HG03457 (cell line): ENCODE data around the gene SNX8.

Source experiments
- ATAC-seq: cut with Tn5 transposase; IDR thresholded peaks from one replicate; pipeline ENCODE4 v1.9.1; 2021; ENCODE audit warnings: moderate number of reproducible peaks; ENCODE audit not compliant: unreplicated experiment

SNX8 gene

DNA sequence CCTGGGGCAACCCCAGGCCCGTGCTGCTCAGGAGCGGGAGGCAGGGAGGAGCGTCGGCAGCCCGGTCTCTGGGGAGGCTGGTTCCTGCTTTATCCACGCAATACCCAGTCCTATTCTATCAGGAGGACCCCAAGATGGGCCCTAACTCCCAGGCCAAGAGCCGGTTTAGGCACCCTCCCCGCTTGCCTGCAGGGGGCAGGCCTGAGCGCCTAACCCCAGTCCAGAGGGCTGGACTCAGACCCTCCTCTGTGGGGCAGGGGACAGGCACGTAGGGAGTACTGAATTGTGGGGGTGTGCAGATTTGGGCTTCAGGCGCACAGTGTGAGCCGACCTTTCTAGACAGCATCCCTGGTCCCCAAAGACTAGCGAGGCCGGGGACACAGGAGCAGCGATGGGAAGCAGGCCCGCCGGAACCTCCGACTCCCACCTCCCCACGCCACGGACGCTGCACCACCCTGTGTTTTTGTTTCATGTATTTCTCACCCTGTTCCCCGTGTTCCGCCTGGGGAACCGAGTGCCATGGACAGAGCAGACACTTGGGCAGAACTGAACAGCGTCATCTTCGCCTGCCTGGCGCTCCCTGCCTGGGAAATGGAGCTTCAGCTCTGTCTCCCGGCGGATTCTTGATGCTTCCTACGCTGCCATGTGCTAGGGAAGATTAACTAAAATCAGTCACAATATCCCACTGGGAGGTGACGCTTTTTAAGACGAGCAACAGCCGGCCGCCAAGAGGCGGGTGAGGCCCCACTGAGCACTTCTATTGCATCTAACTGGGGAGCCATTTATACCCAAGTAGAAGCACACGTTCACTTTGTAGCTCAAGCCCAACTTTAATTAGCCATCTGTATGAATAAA, 66.9 kb downstream of the SNX8 start:
- ATAC-seq, result no peak

DNA sequence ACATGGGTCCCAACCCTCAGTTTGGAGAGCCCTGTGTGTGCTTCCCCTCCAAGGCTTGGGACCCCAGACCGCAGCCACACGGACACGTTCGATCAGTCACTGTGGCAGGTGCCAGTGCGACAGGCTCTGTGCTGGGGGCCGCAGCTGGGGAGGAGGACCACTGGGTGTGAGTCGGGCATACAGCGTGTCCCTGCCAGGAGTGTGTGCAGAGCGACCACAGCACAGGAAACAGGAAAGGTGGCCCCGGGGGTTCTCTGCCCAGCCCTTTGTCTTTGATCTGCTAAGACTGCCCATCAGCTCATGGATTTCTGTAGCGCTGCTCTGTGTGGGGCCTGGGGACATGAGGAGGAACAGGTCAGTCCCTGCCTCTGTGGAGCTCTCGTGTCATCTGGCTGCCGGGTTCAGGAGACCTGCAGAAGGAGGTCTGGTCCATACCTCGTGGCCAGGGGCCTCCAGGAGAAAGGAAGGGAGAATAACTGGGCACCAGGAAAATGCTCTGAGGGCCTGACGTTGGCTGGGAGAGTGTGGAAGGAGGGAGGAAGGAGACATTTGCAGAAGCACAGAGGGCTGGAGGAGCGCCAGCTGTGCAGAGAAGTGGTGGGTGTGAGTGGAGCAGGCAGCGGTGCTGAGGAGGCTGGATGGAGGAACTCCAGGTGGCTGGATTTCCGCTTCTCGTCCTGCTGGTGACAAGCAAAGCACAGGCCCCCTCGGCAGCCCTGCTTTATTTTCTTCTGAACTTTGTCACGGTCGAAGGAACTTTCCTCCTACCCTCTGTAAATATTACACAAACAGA, 68.2 kb downstream of the SNX8 start:
- no peak for ATAC-seq

DNA sequence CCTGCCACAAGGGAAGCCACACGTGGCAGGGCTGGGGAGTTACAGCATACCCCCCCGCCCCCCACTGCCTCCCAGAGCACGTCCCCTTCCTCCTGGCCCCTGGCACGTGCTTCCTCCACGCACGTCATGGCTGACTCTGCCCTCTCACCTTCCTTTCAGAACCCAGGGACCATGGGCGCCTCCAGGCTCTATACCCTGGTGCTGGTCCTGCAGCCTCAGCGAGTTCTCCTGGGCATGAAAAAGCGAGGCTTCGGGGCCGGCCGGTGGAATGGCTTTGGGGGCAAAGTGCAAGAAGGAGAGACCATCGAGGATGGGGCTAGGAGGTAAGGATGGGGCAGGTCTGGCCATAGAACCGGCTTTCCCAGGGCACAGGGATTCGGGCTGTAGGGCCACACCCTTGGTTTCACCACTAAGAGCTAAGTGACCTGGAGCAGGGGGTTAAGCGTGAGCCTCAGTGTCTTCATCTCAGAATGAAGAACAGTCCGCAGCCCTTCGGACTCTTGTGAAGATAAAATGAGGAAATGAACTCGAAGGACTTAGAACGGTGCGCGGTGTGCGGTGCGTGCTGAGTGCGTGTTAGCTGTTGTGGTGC, 69.7 kb downstream of the SNX8 start:
- no peak for ATAC-seq

DNA sequence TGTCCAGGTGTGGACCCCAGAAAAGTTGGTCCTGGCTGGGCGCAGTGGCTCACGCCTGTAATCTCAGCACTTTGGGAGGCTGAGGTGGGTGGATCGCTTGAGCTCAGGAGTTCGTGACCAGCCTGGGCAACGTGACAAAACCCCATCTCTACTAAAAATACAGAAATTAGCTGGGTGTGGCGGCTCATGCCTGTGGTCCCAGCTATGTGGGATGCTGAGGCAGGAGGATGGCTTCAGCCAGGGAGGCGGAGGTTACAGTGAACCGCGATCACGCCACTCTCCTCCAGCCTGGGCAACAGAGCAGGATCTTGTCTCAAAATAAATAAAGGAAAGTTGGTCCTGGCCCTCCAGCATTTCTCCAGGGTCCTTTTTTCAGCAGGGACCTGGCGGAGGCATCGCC, 70.8 kb downstream of the SNX8 start:
- ATAC-seq, result no peak

DNA sequence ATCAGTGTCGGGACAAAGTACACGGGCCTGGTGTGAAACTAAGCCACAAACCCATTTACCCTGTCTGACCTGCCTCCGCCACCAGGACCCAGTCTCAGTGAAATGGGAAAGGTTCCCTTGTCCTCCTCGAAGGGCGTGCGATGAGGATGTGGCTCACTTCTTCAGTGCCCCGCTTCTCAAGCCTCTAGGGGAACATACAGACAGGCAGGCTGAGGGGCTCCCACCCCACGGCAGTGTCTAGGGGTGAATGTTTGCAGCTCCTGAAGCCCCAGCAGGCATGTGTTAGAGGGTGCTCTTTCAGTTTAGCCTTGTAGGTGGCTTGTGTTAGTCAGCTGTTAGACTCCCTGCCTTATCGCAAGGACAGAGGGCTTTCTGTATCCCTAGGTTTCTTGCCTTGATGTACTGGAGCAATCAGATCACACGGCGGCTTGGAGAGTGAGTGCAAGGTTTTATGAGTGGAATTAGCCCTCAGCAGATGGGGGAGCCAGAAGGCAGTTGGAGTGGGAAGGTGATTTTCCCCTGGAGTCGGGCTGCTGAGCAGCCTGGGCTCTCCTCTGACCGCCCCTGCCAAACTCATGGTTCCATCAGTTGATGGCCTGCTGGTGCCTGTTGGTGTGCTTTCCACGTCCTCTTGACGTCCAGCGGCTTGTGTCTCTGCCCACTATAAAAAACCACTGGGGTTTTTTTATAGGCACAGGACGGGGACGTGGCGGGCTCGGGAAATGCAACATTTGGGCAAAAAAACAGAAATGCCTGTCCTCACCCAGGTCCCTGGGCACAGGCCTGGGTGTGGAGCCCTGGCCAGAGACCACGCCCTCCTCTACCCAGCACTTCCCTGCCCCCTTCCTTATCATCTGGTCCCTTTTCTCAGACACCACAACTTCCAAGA, 71.5 kb downstream of the SNX8 start:
- no peak for ATAC-seq

DNA sequence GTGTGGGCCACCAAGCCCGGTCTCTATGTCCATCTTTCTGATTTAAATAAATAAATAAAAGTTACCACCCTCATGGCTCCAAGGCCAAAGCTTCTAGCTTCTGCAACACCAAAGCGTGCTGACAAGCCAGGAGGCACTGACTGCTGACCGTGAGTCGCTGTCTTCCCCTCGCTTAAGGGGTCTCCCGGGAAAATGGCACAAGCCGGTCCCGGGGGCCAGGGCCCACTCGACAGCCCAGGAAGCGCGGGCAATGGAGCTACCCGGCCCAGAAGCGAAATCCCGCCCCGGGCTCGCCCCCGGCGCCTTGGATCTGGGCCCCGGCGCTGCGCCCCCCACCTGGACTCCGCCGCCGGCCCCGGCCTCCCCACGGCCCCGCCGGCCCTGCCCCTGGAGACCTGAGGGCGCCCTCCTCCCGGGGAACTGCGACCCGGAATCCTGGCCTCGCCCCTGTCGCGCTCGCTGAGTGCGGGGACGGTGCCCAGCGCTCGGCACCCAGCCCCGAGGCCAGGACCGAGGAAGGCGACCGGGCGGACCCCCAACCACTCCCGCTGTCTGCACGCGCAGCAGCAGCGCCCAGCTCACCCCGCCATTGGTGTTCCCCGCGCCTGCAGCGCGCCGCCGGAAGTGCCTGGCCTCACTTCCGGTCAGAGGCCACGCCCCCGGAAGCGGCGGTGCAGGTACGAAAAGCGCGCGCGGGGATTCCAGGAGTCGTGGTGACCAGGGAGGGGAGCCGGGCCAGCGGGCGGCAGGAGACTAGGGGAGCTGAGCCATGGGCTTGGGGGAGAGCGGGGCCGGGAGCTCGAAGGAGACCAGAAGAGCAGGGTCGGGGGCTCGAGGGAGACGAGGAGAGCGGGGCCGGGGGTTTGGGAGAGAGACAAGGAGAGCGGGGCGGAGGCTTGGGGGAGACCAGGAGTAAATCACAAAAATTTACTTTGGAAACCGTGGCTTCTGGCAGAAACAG, 72.4 kb downstream of the SNX8 start, which contains the start of the genes MRM2 and NUDT1:
MRM2 (minus strand) TSS at position 626 of the 961 bp plus-strand sequence; CDS start at position 590, 36 bp downstream.
NUDT1 (plus strand) TSS at position 647 of the 961 bp plus-strand sequence. CDS start 2,349 bp downstream, outside the sequence.
- ATAC-seq, result no peak

DNA sequence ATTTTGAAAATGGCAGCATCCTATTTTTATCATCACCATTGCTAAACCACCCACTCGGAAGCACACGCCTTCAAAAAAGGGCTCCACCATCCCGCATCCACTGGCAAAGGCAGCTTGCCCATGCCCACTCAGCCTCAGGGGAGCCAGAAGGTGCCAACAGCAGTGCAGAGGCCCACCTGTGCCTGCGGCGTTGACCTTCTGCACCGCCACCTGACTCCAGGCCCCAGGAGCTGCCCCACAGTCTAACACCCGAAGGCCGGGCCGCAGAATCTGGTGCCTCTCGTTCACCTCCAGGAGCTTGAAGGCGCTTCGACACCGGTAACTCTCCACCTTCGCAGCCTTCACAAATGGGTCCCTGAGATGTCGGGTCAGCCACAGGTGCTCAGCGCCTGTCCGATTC, 75.0 kb downstream of the SNX8 start:
- no peak for ATAC-seq

DNA sequence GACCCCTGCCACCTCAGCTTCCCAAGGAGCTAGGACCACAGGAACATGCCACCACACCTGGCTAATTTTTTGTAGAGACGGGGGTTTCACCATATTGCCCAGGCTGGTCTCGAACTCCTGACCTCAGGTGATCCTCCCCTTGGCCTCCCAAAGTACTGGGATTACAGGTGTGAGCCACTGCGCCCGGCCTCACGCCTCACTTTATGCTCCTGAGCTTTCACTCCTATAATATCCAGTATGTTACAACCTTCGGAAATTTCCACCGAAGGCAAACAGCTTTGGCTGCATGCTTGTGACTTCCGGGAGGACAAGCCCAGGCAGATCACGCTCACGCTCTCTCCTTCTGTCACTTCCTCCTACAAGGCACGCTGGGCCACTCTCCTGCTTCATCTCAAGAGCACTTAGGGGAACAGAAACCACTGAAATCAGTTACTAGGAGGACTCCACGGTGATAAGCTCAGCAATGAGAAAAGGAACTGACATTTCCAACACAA, 77.1 kb downstream of the SNX8 start:
- ATAC-seq, result peak; percentile 43

DNA sequence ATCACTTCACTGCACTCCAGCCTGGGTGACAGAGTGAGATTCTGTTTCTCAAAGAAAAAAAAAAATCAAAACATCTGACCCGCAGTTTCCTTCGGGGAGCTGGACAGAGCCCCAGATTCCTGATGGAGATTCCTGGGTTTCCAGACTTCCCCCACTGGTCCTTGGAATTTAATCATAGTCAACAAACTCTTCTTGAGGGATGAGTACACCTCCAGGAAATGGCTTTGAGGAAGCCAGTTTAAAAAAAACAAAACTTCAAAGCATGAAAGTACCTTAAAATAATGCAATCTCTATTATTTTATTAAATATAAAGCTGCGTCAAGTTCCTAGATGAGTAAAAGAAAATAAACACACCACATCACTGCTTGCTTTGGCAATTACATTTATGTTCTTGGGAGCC, 80.3 kb downstream of the SNX8 start:
- ATAC-seq, result no peak

DNA sequence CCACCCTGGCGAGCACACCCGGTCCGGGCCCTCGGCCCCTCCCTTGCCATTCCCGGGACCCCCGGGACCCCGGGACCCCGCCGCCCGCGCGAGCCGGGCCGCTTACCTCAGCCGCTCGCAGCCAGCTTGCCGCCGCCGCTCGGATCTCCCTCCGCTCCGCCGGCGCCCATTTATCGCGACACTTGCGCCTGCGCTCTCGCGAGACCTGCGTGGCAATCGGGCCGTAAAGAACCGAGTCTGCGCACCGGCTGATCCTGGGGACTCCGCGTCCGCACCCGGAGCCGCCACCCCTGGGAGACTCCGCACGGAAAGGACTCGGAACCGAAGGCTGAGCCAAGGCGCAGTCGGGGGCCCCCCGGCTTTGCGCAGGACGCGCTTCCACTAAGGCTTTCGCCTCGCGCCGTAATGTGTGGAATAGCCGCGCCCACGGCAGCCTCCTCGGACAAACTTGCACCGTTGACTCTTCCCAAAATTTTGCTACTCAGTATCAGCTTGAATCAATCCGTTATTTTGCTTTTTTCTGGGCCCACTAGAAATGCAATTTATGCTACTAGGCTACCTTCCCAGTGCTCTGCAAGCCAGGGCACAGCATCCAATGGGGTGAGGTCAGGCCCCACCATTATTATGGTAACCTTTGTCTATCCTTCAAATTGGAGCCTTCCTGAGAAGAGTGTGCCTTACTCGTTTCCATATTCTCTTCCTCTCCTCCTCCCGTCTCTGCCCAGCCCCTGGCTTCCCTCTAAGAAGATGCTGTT, 81.3 kb downstream of the SNX8 start, which contains the start of gene MAD1L1:
MAD1L1 (minus strand) TSS at position 180 of the 755 bp plus-strand sequence. CDS start 2,812 bp downstream, outside the sequence.
- peak; percentile 47 for ATAC-seq

DNA sequence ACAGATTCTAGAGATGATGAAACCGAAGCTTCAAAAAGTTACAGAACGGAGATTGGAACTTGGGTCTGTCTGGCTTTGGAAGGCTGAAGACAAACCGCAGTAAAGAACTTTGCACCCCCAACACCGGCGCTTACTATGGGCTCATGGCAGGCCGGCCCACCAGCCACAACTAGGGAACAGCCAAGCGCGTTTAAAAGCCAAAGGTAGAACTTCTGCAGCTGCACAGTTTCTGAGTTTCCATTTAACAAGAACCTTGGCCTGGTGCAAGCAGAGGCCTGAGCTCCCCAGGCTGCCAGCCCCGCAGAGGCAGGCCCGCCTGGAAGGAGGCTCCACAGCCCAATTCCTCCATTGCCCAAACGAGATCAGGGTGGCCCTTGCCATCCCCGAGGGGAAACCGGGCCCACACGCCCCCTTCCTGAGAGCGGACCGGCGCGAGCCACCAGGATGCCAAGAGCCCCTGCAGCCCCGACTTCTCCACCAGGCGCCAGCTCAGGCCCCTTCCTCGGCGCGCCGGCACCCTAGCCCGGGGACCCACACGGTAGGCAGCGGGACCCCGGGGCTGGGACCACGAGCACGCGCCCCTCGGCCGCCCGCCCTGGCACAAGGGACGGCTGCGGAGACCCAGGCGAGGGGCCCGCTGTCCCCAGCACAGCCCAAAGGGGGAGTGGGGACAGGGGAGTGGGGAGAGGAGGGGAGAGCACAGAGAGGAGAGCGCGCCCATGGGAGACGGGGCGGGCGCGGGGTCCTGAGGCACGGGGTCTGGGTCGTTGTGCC, 82.1 kb downstream of the SNX8 start:
- peak; percentile 23 for ATAC-seq

DNA sequence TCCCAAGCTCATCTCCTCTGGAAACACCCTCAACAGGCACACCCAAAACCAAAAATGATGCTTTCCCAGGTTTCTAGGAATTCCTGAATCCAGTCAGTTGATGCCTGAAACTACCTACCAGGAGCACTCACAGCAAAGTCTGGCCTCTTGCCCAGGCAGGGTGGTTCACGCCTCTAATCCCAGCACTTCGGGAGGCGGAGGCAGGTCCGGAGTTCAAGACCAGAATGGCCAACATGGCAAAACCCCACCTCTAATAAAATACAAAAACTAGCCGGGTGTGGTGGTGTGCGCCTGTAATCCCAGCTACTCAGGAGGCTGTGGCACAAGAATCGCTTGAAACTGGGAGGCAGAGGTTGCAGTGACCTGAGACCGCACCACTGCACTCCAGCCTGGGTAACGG, 83.4 kb downstream of the SNX8 start:
- ATAC-seq, result no peak

DNA sequence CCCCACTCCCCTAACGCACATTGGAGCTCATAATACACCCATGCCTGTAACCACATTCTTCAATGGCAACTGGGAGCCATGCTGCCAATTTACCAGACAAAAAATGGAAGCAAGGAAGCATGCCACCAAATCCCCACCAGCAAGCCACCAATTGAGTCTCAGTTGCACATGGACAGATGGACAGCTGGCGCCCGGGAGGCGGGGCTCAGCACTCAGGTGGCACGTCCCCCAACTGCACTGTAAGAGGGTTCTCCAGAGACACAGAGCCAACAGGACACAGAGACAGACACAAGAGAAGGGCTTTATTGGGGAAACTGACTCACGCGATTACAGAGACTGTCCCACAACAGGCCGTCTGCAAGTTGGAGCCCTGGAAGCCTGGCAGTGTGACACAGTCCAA, 84.0 kb downstream of the SNX8 start:
- ATAC-seq, result no peak

DNA sequence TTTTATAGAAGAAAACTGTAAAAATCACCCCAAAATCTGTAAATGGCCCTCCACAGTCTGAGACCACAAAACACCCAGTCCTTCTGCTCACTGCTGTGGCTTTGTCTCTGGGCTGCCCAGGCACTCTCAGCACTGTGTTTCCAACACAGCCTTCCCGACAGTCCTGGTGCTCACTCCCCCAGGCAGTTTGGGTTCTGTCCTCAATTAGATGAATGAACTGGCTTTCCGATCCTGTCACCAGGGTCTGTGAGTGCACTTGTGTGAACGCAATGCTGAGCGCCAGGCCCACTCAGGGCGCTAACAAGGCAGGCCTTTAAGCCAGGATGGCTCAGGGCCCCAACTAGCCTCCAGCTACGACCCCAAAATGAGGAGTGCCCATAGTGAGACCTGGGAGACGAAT, 84.8 kb downstream of the SNX8 start:
- ATAC-seq, result no peak

DNA sequence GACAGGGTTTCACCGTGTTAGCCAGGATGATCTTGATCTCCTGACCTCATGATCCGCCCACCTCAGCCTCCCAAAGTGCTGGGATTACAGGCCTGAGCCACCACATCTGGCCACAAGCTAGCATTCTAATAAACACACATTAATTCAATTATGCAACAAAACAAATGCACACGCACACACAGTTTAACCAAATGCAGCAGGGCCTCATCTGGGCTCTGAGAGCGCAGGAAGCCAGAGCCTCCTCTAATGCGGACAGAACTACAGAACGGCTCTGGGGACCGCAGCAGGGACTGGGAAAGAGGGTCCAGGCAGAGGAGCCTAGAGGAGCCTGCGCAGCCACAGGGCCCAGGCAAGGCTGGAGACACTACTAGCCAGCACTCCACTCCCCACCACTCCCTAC, 85.3 kb downstream of the SNX8 start:
- ATAC-seq, result no peak

DNA sequence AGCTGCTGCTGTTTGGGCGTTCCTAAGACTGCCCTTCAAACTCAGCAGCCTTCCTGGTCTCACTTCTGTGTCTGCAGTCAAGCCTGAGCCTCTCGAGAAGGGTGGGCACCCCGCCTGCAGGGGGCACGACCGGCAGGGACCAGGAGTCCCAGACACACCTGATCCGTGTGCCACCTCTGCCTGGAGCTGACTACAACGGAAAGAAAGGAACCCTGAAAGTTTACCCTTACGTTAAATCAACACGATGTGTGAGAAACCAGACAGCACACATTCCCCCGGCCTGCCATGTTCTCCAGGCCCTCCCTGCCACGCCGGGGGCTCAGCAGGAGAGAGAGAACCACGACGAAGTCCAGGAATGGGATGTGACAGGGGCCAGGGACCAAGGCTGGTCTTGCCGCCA, 86.5 kb downstream of the SNX8 start:
- ATAC-seq, result no peak

DNA sequence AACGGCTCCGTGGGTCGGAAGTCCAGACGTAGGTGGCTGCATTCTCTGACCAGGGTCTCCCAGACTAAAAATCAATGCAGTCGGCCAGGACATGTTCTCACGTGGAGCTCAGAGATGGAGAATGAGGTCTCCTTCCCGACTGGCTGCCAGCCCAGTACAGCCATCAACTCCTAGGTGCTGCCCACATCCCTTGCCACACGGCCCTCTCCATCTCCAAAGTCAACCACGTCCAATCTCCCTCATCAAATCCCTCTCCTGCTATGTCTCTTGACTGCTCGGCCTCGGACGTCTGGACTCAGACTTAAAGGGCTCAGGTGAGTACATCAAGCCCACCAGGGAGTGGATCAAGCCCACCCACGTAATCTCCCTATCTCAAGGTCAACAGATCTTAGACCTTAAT, 88.4 kb downstream of the SNX8 start:
- no peak for ATAC-seq

DNA sequence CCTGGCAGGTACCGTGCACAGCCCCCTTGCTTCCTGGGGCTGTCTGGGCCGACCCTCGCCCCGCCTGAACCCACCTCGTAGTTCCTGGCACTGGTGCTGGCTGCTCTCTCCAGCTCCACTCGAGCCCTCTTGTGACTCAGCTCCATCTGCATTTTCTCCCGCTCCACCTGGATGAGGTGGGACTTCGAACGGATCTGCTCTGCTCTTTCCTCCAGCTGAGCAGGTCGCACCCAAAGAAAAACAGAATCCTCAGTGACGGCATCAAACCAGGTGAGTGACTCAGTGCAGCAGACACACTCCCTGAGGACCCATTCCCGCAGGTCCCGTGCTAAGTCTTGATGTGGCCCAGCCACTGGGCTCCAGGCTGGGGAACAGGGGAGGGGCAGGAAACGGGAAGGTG, 88.9 kb downstream of the SNX8 start:
- ATAC-seq, result no peak
